ENCODE data around the gene SERPINF2.
"Not testable (repeated sequence)": the region's sequence is repeated elsewhere in the genome, so short reads cannot be mapped to it uniquely, and the experiment has no call there.

The SERPINF2 gene

GRCh38 chr17:1742371-1743087 is at the start of gene SERPINF2:
Gene SERPINF2, plus strand, starts transcription at chr17:1742871. Its CDS starts 2,125 bp downstream, at chr17:1744996.
- TF ChIP-seq, protein P1, sequence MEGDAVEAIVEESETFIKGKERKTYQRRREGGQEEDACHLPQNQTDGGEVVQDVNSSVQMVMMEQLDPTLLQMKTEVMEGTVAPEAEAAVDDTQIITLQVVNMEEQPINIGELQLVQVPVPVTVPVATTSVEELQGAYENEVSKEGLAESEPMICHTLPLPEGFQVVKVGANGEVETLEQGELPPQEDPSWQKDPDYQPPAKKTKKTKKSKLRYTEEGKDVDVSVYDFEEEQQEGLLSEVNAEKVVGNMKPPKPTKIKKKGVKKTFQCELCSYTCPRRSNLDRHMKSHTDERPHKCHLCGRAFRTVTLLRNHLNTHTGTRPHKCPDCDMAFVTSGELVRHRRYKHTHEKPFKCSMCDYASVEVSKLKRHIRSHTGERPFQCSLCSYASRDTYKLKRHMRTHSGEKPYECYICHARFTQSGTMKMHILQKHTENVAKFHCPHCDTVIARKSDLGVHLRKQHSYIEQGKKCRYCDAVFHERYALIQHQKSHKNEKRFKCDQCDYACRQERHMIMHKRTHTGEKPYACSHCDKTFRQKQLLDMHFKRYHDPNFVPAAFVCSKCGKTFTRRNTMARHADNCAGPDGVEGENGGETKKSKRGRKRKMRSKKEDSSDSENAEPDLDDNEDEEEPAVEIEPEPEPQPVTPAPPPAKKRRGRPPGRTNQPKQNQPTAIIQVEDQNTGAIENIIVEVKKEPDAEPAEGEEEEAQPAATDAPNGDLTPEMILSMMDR (IDR thresholded peaks at IDR 0.05; ENCODE audit: low read depth, low read length): no peak
- no peak for DNase-seq (ENCODE audit: extremely low read depth, low read depth)

DNA sequence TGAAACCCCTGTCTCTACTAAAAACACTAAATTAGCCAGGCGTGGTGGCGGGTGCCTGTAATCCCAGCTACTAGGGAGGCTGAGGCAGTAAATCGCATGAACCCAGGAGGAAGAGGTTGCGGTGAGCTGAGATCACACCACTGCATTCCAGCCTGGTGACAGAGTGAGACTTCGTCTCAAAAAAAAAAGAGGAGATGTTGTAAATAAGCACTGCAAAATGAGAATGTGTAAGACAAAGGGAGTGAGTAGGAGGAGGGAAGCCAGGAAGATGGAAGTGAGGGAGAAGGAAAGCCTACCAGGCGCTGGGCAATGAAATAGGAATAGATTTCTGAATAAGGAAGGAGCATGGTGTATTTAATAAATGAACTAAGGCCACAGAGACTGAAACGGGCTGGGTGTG is 49.3 kb upstream of the SERPINF2 start:
- DNase-seq (ENCODE audit: extremely low read depth, low read depth): no peak
- TF ChIP-seq, protein P1 (IDR thresholded peaks at IDR 0.05; ENCODE audit: low read depth, low read length): no peak

DNA sequence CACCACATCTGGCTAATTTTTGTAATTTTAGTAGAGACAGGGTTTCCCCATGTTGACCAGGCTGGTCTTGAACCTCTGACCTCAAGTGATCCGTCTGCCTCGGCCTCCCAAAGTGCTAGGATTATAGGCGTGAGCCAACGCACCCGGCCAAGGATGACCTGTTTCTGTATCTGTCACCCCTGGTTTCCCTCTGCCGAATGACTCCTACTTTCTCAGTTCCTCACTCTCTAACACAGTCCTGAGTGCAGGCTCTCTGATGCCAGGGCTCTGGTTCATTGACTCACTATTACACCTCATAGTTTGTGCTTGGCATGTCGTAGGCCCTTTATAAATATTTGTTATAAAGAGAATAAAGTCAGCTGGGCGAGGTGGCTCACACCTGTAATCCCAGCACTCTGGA is 47.3 kb upstream of the SERPINF2 start:
- TF ChIP-seq, protein P1 (IDR thresholded peaks at IDR 0.05; ENCODE audit: low read depth, low read length): no peak
- DNase-seq (ENCODE audit: extremely low read depth, low read depth): no peak

- DNase-seq (ENCODE audit: extremely low read depth, low read depth): no peak
- TF ChIP-seq, protein P1 (IDR thresholded peaks at IDR 0.05; ENCODE audit: low read depth, low read length): no peak
These were observed 45.0 kb upstream of the SERPINF2 start for GRCh38 chr17:1697681-1698080.

GRCh38 chr17:1699891-1700290 is 42.8 kb upstream of the SERPINF2 start:
- DNase-seq (ENCODE audit: extremely low read depth, low read depth): not testable (repeated sequence)

GRCh38 chr17:1703063-1703462 is 39.6 kb upstream of the SERPINF2 start:
- TF ChIP-seq, protein P1 (IDR thresholded peaks at IDR 0.05; ENCODE audit: low read depth, low read length): no peak
- no peak for DNase-seq (ENCODE audit: extremely low read depth, low read depth)

- DNase-seq (ENCODE audit: extremely low read depth, low read depth): no peak
These were observed 37.7 kb upstream of the SERPINF2 start for GRCh38 chr17:1705004-1705403.

More at GRCh38 chr17:1705004-1705403, 37.7 kb upstream of the SERPINF2 start:
- TF ChIP-seq, protein P1 (IDR thresholded peaks at IDR 0.05; ENCODE audit: low read depth, low read length): no peak

Measured in AG09319 (cell line).